Erythroblast (primary cell): Measurements from ENCODE around the gene POLR3GL.
"Not testable (repeated sequence)": the region's sequence is repeated elsewhere in the genome, so short reads cannot be mapped to it uniquely, and the experiment has no call there.

Experiments
- DNase-seq, 2 experiments: peaks; one replicate each; lab custom pipeline; 2025; lab: John Stamatoyannopoulos, UW
- GATA1 ChIP-seq: IDR thresholded peaks from 2 replicates; pipeline ENCODE4 v1.6.1; 2011; ENCODE audit warnings: low read depth, mild to moderate bottlenecking, control low read depth, low read length, moderate library complexity
- POLR2A ChIP-seq: IDR thresholded peaks from 2 replicates; pipeline ENCODE4 v1.6.1; 2011; ENCODE audit warnings: mild to moderate bottlenecking, low read length

Gene POLR3GL

DNA sequence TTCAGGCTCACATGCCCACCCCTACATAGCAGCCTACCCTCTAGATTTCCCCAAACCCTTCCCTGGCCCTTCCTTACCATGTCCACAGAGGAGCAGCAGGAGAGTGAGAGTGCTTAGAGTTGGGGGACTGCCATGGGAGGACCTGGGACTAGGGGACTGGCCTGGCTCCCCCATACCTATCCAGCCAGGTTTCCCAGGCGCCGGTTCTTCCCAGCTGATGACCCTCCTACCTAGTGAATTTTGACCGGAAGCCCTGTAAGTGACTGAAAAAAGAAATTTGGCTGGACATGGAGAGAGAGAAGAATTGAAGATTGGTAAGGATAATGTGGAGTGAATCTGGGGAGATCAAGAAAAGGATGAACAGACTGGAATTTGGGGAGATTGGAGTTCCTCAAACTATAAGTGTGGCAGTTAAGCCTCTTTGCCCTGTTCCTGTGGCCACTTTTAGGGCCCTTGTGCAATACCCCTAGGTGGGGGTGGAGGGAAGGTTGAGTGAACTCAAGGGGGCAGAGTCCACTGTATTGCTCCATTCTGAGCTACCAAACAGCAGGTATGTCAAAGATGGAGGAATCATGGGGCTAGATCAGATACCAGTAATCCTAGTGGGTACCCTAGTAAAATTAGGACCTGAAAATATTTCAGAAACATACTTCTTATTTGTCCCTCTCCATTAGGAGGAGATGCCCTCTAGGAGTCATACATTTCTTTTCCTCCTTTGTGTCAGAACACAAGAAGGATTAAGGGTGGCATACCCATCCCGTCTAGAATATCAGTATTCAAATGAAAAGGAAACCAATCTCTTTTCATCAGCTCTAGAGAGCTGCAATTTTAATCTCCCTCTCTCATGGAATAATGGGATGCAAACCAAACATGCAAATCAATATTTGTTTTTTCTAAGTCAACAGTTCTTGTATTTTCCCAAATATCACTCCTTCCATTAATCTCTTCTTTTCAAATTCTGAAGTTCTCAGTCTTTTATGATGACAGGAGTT, 55.9 kb downstream of the POLR3GL start:
- no peak for DNase-seq

DNA sequence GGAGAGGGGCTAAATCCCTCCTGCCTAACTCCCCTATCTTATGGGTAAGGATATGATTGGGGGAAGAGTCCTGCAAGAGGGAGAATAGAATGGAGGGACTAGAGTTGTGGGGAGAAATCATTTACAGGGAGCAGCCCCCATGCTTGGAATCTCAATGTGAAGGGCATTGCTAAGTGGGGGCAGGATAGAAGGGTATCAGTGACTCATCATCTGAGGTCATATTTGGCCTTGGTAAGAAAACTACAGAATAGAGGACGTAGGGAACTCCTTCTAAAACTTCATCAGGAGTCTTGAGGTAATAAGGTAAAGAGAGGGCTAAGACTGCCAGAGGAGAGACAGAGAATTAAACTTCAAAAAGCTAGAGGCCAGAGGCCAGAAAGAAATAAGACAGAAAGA, 56.6 kb downstream of the POLR3GL start:
- no peak for DNase-seq
- no peak for TF ChIP-seq GATA1
- TF ChIP-seq POLR2A, result no peak

More for the DNA sequence above, 55.9 kb downstream of the POLR3GL start:
- no peak for TF ChIP-seq GATA1
- no peak for TF ChIP-seq POLR2A

DNA sequence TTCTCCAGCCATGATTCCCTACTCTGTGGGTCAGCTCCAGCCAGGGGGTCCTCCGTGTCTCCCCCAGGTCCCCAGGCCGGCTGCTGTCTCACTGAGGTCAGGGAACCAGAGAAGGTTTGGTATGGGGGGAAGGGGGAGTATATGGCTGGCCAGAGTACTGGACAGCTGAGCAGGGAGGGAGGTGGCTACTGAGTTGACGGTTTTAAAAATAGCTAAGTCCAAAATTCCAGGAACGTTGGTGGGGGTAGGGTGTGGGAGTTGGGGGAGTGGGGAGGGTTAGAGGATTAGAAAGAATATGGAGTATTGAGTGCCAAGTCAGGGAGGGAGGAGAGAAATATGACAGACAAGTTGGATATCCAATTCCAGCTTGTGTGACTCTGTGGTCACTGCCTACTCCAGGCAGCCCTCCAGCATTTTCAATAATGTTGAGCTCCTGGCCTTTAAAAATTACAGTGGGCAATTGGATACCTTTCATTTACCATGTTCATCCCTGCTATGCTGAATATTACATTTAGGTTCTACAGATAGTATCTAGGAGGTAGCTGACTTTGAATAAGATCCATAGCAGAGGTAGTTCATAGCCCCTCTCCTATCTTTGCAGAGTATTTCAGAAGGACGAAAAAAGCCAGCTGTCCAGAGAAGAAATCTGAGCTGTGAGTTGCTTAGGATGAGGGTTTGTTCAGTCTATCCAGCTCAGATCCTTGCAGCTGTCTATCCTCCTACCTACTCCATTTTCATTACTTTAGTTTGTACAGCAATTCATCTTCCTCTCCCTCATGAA, 57.3 kb downstream of the POLR3GL start, which contains the start of gene HJV:
Gene HJV (minus strand): TSS at position 114 of the 781 bp plus-strand sequence. CDS start 1,504 bp downstream, outside the sequence.
- DNase-seq, result no peak

DNA sequence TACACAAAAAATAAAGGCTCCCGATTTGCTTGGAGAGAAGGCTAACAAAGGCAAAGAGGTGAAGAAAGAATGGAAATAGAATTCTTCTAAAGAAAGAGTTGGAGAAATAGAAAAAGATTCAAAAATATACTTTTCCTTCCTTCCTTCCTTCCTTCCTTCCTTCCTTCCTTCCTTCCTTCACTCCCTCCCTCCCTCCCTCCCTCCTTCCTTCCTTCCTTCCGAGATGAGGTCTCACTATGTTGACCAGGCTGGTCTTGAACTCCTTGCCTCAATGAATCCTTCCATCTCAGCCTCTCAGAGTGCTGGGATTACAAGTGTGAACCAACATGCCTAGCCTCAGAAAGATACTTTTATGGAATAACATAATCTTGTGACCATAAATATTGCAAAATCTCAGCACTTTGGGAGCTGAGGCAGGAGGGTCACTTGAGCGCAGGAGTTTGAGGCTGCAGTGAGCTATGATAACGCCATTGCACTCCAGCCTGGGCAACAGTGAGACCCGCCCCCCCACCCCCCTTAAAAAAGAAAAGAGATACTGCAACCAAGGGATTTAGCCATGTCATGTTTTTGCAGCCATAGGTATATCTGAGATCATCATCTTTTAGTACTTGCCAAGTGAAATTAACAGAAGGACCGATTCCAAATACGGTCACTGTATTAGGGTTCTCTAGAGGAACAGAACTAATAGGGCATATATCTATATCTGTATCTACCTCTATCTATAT, 58.1 kb downstream of the POLR3GL start:
- TF ChIP-seq GATA1 (no peak), POLR2A (no peak)
- no peak for DNase-seq

More for the DNA sequence above, 57.3 kb downstream of the POLR3GL start, which contains the start of gene HJV:
- no peak for TF ChIP-seq GATA1
- TF ChIP-seq POLR2A, result no peak

DNA sequence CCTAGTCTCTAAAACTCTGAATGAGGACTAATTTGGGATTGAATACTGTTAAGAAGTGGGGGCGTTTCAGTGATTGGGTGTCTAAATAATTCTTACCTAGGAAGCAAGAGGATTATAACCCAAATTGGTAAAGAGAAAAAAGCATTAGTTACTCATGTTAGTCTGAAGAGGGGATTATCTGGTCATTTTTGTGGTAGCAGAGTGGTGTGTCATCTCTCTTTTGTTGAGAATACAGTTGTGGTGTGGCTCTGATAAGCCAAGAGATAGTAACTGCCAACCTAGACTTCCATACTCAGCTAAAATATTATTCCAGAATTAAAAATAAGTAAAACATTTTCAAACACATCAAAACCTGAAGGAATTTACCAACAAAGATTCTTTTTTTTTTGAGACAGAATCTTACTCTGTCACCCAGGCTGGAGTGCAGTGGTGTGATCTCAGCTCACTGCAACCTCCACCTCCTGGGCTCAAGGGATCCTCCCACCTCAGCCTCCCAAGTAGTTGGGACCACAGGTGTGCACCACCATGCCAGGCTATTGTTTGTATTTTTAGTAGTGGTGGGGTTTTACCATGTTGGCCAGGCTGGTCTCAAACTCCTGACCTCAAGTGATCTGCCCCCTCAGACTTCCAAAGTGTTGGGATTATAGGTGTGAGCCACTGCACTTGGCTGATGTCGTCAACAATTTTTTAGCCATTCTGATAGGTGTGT, 61.5 kb downstream of the POLR3GL start:
- peak in 1 of 2 experiments; percentile 35 for DNase-seq

DNA sequence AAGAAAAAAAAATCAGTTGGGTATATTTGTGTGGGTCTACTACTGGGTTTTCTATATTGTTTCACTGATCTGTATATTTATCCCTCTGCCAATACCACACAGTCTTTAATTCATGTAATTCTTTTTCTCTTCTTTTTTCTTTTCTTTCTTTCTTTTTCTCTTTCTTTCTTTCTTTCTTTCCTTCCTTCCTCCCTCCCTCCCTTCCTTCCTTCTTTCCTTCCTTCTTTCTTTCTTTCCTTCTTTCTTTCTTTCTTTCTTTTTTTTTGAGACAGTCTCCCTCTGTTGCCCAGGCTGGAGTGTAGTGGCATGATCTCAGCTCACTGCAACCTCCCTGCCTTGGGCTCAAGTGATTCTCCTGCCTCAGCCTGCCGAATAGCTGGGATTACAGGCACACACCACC, 62.2 kb downstream of the POLR3GL start:
- not testable (repeated sequence) for DNase-seq
